A549 (cell line): Measurements from ENCODE around the gene SOS2. TPM values are rescaled to one million over a fixed set of nuclear protein-coding genes. Genes with fewer than 3 reads are reported as not detected.

Source experiments
- ATAC-seq, 2 experiments: fragments of 200-7000 bp in 1 of 2; fragments of >200 bp in 1 of 2; cut with Nextera tagmentation in 1 of 2; cut with Tn5 transposase in 1 of 2; 3 replicates each; pipeline versions ENCODE4 v1.8.0 to v1.9.1; 2018 to 2020; ENCODE audit warnings: mild to moderate bottlenecking in 1 of 2, moderate library complexity in 1 of 2
- CTCF ChIA-PET: fragments of 300-600 bp; sonication (Branson Sonifier 250); formaldehyde crosslinking; extraction: SDS; loops from one replicate; lab custom pipeline; 2021; ENCODE audit warnings: antibody characterized with exemption, inconsistent platforms; lab: Yijun Ruan, JAX
- POLR2A ChIA-PET: fragments of 350-600 bp; formaldehyde crosslinking; extraction: SDS; loops from one replicate; lab custom pipeline; 2021; ENCODE audit warnings: antibody characterized with exemption, inconsistent platforms; lab: Yijun Ruan, JAX
- DNase-seq, 2 experiments: peaks; one replicate each; pipeline versions ENCODE4 v3.0.0 to v3.0.0-alpha.2; 2011 to 2016; ENCODE audit warnings: low read depth in 1 of 2, low spot score in 1 of 2
- FAIRE-seq: peaks from 2 replicates; lab custom pipeline; 2011; peaks lifted over from hg19 to GRCh38; lab: Jason Lieb, UNC
- H3K27ac ChIP-seq, 2 experiments: fragments of >200 bp; sonication (Bioruptor Twin); formaldehyde crosslinking; 3 replicates each; pipeline ENCODE4 v1.5.1; 2016 to 2017
- H3K4me1 ChIP-seq: fragments of >200 bp; sonication (Bioruptor Twin); formaldehyde crosslinking; 3 replicates; pipeline ENCODE4 v1.6.1; 2016
- H3K4me2 ChIP-seq: fragments of >200 bp; sonication (Bioruptor Twin); formaldehyde crosslinking; 3 replicates; pipeline ENCODE4 v1.6.1; 2016
- H3K4me3 ChIP-seq: fragments of >200 bp; sonication (Bioruptor Twin); formaldehyde crosslinking; 3 replicates; pipeline ENCODE4 v1.5.1; 2016
- H3K9me3 ChIP-seq: fragments of >200 bp; sonication (Bioruptor Twin); formaldehyde crosslinking; 3 replicates; pipeline ENCODE4 v1.6.1; 2016
- BHLHE40 ChIP-seq: IDR thresholded peaks from 2 replicates; pipeline ENCODE4 v1.6.1; 2012; ENCODE audit warnings: low read depth, low read length, inconsistent platforms
- CBX2 ChIP-seq: fragments of 200-600 bp; sonication (generic); IDR thresholded peaks from 2 replicates; pipeline ENCODE4 v1.6.1; 2016; ENCODE audit warnings: low read depth, mild to moderate bottlenecking, borderline replicate concordance
- CEBPB ChIP-seq, 2 experiments: fragments of >200 bp in 1 of 2; sonication (Bioruptor Twin) in 1 of 2; formaldehyde crosslinking in 1 of 2; IDR thresholded peaks; 2 replicates each; pipeline ENCODE4 v1.6.1; 2012 to 2016
- CHD2 ChIP-seq: fragments of 150-350 bp; IDR thresholded peaks from 2 replicates; pipeline ENCODE4 v1.6.1; 2014; ENCODE audit warnings: low read length; ENCODE audit not compliant: partially characterized antibody
- CHD4 ChIP-seq: fragments of 200-600 bp; sonication (generic); IDR thresholded peaks from 2 replicates; pipeline ENCODE4 v1.6.1; 2016; ENCODE audit warnings: antibody characterized with exemption, mild to moderate bottlenecking, borderline replicate concordance
- EHF ChIP-seq: fragments of 250-450 bp; sonication (Bioruptor Pico); IDR thresholded peaks from 2 replicates; pipeline ENCODE4 v1.5.0; 2020; ENCODE audit warnings: mild to moderate bottlenecking
- EP300 ChIP-seq, 2 experiments: fragments of >200 bp; sonication (Bioruptor Twin); formaldehyde crosslinking; IDR thresholded peaks; 2 replicates in 1 of 2; 3 replicates in 1 of 2; pipeline ENCODE4 v1.6.1; 2016 to 2017
- FOSB ChIP-seq: fragments of 250-450 bp; sonication (Bioruptor Pico); IDR thresholded peaks from 2 replicates; pipeline ENCODE4 v1.5.0; 2020; ENCODE audit warnings: mild to moderate bottlenecking, moderate library complexity
- FOSL2 ChIP-seq, 2 experiments: fragments of 450-650 bp in 1 of 2; fragments of >200 bp in 1 of 2; sonication (Bioruptor Twin) in 1 of 2; formaldehyde crosslinking; IDR thresholded peaks; 2 replicates each; pipeline versions ENCODE4 v1.5.0 to v1.6.1; 2016 to 2020; ENCODE audit warnings: mild to moderate bottlenecking in 1 of 2, moderate library complexity in 1 of 2
- FOXS1 ChIP-seq: fragments of 250-450 bp; sonication (Bioruptor Pico); IDR thresholded peaks from 2 replicates; pipeline ENCODE4 v1.5.0; 2020; ENCODE audit warnings: mild to moderate bottlenecking, moderate library complexity
- GATA3 ChIP-seq: IDR thresholded peaks from 2 replicates; pipeline ENCODE4 v1.6.1; 2012; ENCODE audit warnings: borderline replicate concordance
- JUN ChIP-seq, 2 experiments: fragments of >200 bp; sonication (Bioruptor Twin); formaldehyde crosslinking; IDR thresholded peaks; 2 replicates in 1 of 2; 3 replicates in 1 of 2; pipeline ENCODE4 v1.6.1; 2016 to 2017
- NPAS2 ChIP-seq: fragments of 250-450 bp; sonication (Bioruptor Pico); IDR thresholded peaks from 2 replicates; pipeline ENCODE4 v1.8.0; 2022; ENCODE audit warnings: mild to moderate bottlenecking, moderate library complexity, borderline replicate concordance
- NR3C1 ChIP-seq: fragments of >200 bp; sonication (Bioruptor Twin); formaldehyde crosslinking; IDR thresholded peaks from 3 replicates; pipeline ENCODE4 v1.6.1; 2017
- RFX5 ChIP-seq: fragments of 450-650 bp; IDR thresholded peaks from 2 replicates; pipeline ENCODE4 v1.7.1; 2014; ENCODE audit warnings: antibody characterized with exemption, mild to moderate bottlenecking, moderate library complexity
- RNF2 ChIP-seq: fragments of 200-600 bp; sonication (generic); IDR thresholded peaks from 2 replicates; pipeline ENCODE4 v1.6.1; 2016; ENCODE audit warnings: low read depth, mild to moderate bottlenecking, antibody characterized with exemption, moderate library complexity, borderline replicate concordance
- SREBF2 ChIP-seq: fragments of 450-650 bp; IDR thresholded peaks from 2 replicates; pipeline ENCODE4 v1.6.1; 2014; ENCODE audit warnings: mild to moderate bottlenecking, moderate library complexity
- ZC3H11A ChIP-seq: fragments of 450-650 bp; IDR thresholded peaks from 2 replicates; pipeline ENCODE4 v1.6.1; 2014; ENCODE audit warnings: antibody characterized with exemption, mild to moderate bottlenecking
- ZNF302 ChIP-seq: fragments of 250-450 bp; sonication (Bioruptor Pico); IDR thresholded peaks from 2 replicates; pipeline ENCODE4 v1.9.0; 2021; ENCODE audit warnings: inconsistent platforms, mild to moderate bottlenecking, moderate library complexity
- WGBS: methylation state at CpG from one replicate; pipeline ENCODE4 v1.1.6; 2017; ENCODE audit errors: missing lambda C conversion rate; 5-methylcytosine and 5-hydroxymethylcytosine counted together
- polyA plus RNA-seq, 4 experiments: library from polyadenylated mRNA; depleted of rRNA in 3 of 4; stranded (reverse); fragments of >200 nt; fragmentation: RNase III in 1 of 4; extraction: RNeasy Plus Mini Kit Qiagen cat#74134 plus additional on column Dnase treatment in 1 of 4; gene quantifications; 2 replicates in 3 of 4; 3 replicates in 1 of 4; pipeline ENCODE4 v1.2.3, GENCODE V29; 2011 to 2017
- TF ChIP-seq, protein P1 (sequence below): fragments of 450-650 bp; IDR thresholded peaks from 2 replicates; pipeline ENCODE4 v1.6.1; 2014; ENCODE audit warnings: antibody characterized with exemption
- TF ChIP-seq, protein P2 (sequence below): IDR thresholded peaks from 2 replicates; pipeline ENCODE4 v1.6.1; 2012; ENCODE audit warnings: low read depth, borderline replicate concordance
- TF ChIP-seq, protein P3 (sequence below): fragments of 250-450 bp; sonication (Bioruptor Pico); IDR thresholded peaks from 2 replicates; pipeline ENCODE4 v1.5.0; 2020; ENCODE audit warnings: low read depth, mild to moderate bottlenecking, moderate library complexity
- TF ChIP-seq, protein P4 (sequence below): IDR thresholded peaks from 2 replicates; pipeline ENCODE4 v1.6.1; 2012
- TF ChIP-seq, protein P5 (sequence below): fragments of 150-350 bp; IDR thresholded peaks from 2 replicates; pipeline ENCODE4 v1.6.1; 2014; ENCODE audit warnings: low read depth, mild to moderate bottlenecking, low read length
- TF ChIP-seq, protein P6 (sequence below): fragments of 200-600 bp; sonication (generic); IDR thresholded peaks from 2 replicates; pipeline ENCODE4 v1.6.1; 2016; ENCODE audit warnings: antibody characterized with exemption, mild to moderate bottlenecking, moderate library complexity
- TF ChIP-seq, protein P7 (sequence below): fragments of >200 bp; sonication (Bioruptor Twin); formaldehyde crosslinking; IDR thresholded peaks from 3 replicates; pipeline ENCODE4 v1.6.1; 2016

SOS2 gene
- polyA plus RNA-seq, 2 of the 4 experiments (the other 2 are of a cell fraction), result 9.6 to 23.0 TPM

DNA sequence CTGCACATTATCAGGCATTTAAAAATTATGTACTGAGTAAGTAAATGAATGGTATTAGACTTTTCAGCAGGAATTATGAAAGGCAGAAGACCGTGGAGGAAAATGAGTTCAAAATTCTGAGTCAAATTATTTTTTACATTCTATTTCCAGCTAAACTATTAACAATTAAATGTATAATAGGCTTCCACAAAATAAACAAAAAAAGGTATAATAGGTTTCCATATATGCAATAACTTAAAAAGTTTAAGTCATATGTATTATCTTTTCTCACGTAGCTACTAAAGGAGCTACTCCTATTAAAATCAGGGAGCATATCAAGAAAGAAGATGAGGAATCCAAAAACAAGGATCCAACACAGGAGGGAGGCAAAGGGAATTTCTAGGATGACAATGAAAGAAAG lies 103.6 kb downstream of the SOS2 start:
- Histone ChIP-seq H3K4me1 (no peaks in the 10 kb centered on the region), H3K4me2 (no peak overlapping the region), H3K9me3 (no peaks in the 10 kb centered on the region), H3K27ac (no peak overlapping the region), H3K4me3 (no peak overlapping the region)
- ChIA-PET POLR2A (no interaction called here), CTCF (interaction anchor here (1.9 to 2.3 kb wide), 2 partner anchors 8 to 266 kb away, joined by 6 to 8 read pairs; no protein-coding TSS in a partner anchor)
- FAIRE-seq (no peak), DNase-seq (no peak), ATAC-seq (no peak)
- WGBS, result 91% methylated on average over 2 of the region's 2 CpGs
- TF ChIP-seq, protein P1, sequence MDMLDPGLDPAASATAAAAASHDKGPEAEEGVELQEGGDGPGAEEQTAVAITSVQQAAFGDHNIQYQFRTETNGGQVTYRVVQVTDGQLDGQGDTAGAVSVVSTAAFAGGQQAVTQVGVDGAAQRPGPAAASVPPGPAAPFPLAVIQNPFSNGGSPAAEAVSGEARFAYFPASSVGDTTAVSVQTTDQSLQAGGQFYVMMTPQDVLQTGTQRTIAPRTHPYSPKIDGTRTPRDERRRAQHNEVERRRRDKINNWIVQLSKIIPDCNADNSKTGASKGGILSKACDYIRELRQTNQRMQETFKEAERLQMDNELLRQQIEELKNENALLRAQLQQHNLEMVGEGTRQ, result no peak
- TF ChIP-seq CEBPB (IDR thresholded peaks at IDR 0.05) (no peak), EP300 (IDR thresholded peaks at IDR 0.05) (no peak), FOXS1 (no peak), EHF (no peak), JUN (IDR thresholded peaks at IDR 0.05) (no peak), CHD2 (no peak), NR3C1 (no peak), NPAS2 (CRISPR knock-in tag) (no peak)
- TF ChIP-seq, protein P2, sequence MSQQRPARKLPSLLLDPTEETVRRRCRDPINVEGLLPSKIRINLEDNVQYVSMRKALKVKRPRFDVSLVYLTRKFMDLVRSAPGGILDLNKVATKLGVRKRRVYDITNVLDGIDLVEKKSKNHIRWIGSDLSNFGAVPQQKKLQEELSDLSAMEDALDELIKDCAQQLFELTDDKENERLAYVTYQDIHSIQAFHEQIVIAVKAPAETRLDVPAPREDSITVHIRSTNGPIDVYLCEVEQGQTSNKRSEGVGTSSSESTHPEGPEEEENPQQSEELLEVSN, result no peak
- TF ChIP-seq, protein P3, sequence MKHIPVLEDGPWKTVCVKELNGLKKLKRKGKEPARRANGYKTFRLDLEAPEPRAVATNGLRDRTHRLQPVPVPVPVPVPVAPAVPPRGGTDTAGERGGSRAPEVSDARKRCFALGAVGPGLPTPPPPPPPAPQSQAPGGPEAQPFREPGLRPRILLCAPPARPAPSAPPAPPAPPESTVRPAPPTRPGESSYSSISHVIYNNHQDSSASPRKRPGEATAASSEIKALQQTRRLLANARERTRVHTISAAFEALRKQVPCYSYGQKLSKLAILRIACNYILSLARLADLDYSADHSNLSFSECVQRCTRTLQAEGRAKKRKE (CRISPR knock-in tag), result no peak
- TF ChIP-seq, protein P4, sequence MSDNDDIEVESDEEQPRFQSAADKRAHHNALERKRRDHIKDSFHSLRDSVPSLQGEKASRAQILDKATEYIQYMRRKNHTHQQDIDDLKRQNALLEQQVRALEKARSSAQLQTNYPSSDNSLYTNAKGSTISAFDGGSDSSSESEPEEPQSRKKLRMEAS, result no peak

DNA sequence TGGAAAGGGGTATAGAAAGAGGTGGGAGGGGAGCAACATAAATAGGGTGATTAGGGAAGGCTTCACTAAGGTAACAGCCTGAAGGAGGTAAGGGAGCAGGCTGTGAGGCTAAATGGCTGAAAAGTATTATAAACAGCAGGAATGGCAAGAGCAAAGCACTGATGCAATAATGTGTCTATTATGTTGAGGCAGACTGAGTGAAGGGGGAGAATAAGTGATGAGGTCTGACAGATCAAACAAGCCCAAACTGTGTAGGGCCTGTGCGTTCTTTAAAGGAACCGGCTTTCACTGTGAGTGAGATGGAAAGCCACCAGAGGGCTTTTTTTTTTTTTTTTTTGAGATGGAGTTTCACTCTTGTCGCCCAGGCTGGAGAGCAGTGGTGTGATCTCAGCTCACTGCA lies 108.3 kb downstream of the SOS2 start:
- 83% methylated on average over 3 of the region's 3 CpGs for WGBS
- Histone ChIP-seq H3K27ac (no peak overlapping the region), H3K4me2 (no peak overlapping the region), H3K9me3 (no peaks in the 10 kb centered on the region), H3K4me3 (no peak overlapping the region), H3K4me1 (no peaks in the 10 kb centered on the region)
- no peak; a peak in 1 of 6 replicates for ATAC-seq
- ChIA-PET POLR2A (no interaction called here), CTCF (interaction anchor here (0.6 to 1.4 kb wide), 3 partner anchors 261 to 675 kb away, joined by 3 to 4 read pairs (median 3); no protein-coding TSS in a partner anchor)
- no peak for DNase-seq
- TF ChIP-seq FOSB (CRISPR knock-in tag) (no peak), CHD4 (no peak), NPAS2 (CRISPR knock-in tag) (no peak), FOSL2 (IDR thresholded peaks at IDR 0.05) (no peak), FOSL2 (CRISPR knock-in tag; IDR thresholded peaks at IDR 0.05) (no peak), ZC3H11A (no peak), BHLHE40 (no peak), CBX2 (no peak), RFX5 (no peak)
- TF ChIP-seq, protein P5, sequence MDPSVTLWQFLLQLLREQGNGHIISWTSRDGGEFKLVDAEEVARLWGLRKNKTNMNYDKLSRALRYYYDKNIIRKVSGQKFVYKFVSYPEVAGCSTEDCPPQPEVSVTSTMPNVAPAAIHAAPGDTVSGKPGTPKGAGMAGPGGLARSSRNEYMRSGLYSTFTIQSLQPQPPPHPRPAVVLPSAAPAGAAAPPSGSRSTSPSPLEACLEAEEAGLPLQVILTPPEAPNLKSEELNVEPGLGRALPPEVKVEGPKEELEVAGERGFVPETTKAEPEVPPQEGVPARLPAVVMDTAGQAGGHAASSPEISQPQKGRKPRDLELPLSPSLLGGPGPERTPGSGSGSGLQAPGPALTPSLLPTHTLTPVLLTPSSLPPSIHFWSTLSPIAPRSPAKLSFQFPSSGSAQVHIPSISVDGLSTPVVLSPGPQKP, result no peak
- no peak for FAIRE-seq

DNA sequence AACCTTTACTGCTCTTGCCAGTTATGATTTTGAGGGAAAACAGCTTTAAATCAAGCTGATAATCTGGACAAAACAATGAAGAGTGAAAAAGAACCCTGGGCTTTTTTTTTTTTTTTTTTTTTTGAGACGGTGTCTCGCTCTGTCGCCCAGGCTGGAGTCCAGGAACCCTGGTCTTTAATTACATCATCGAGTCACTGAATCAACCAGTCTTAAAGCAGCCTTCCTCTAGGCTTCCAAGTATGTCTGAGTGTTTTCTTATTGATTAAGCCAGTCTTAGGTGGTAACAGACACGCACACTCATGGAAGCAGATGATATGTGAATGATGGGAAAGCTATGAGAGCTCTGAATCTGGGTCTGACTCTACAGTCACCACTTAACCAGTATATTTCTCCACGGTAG lies 109.1 kb downstream of the SOS2 start:
- DNase-seq (no peak), FAIRE-seq (no peak), ATAC-seq (no peak)
- CTCF ChIA-PET, result interaction anchor here (1.4 kb wide), 1 partner anchor 260 kb away, joined by 4 read pairs; no protein-coding TSS in a partner anchor
- Histone ChIP-seq H3K27ac (no peak overlapping the region), H3K4me1 (no peaks in the 10 kb centered on the region), H3K4me2 (no peak overlapping the region), H3K9me3 (no peaks in the 10 kb centered on the region), H3K4me3 (no peak overlapping the region)
- 88% methylated on average over 6 of the region's 6 CpGs for WGBS
- POLR2A ChIA-PET, result no interaction called here
- TF ChIP-seq EP300 (IDR thresholded peaks at IDR 0.05) (no peak), SREBF2 (no peak), EHF (no peak), RNF2 (no peak), ZNF302 (CRISPR knock-in tag) (no peak), GATA3 (no peak)
- TF ChIP-seq, protein P4, result no peak
- TF ChIP-seq, protein P6, sequence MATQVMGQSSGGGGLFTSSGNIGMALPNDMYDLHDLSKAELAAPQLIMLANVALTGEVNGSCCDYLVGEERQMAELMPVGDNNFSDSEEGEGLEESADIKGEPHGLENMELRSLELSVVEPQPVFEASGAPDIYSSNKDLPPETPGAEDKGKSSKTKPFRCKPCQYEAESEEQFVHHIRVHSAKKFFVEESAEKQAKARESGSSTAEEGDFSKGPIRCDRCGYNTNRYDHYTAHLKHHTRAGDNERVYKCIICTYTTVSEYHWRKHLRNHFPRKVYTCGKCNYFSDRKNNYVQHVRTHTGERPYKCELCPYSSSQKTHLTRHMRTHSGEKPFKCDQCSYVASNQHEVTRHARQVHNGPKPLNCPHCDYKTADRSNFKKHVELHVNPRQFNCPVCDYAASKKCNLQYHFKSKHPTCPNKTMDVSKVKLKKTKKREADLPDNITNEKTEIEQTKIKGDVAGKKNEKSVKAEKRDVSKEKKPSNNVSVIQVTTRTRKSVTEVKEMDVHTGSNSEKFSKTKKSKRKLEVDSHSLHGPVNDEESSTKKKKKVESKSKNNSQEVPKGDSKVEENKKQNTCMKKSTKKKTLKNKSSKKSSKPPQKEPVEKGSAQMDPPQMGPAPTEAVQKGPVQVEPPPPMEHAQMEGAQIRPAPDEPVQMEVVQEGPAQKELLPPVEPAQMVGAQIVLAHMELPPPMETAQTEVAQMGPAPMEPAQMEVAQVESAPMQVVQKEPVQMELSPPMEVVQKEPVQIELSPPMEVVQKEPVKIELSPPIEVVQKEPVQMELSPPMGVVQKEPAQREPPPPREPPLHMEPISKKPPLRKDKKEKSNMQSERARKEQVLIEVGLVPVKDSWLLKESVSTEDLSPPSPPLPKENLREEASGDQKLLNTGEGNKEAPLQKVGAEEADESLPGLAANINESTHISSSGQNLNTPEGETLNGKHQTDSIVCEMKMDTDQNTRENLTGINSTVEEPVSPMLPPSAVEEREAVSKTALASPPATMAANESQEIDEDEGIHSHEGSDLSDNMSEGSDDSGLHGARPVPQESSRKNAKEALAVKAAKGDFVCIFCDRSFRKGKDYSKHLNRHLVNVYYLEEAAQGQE, result no peak
- TF ChIP-seq, protein P7, sequence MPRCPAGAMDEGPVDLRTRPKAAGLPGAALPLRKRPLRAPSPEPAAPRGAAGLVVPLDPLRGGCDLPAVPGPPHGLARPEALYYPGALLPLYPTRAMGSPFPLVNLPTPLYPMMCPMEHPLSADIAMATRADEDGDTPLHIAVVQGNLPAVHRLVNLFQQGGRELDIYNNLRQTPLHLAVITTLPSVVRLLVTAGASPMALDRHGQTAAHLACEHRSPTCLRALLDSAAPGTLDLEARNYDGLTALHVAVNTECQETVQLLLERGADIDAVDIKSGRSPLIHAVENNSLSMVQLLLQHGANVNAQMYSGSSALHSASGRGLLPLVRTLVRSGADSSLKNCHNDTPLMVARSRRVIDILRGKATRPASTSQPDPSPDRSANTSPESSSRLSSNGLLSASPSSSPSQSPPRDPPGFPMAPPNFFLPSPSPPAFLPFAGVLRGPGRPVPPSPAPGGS, result no peak
